Measurements from ENCODE around the gene ACTBL2. TPM values are rescaled to one million over a fixed set of nuclear protein-coding genes. Genes with fewer than 3 reads are reported as not detected.
"Not testable (repeated sequence)": the region's sequence is repeated elsewhere in the genome, so short reads cannot be mapped to it uniquely, and the experiment has no call there.

ACTBL2 gene
- total RNA-seq (not detected), polyA plus RNA-seq (0.07 TPM)
- long read RNA-seq, donor 1: 0 reads
- long read RNA-seq, donor 2: 0 reads
- long read RNA-seq, donor 3: 0 reads
- long read RNA-seq, donor 4: 0 reads
- long read RNA-seq, donor 5: 0 reads
- long read RNA-seq, donor 6: 0 reads
- long read RNA-seq, donor 7: 0 reads
- long read RNA-seq, donor 8: 0 reads
- long read RNA-seq, donor 9: 0 reads
- long read RNA-seq, donor 10: 0 reads

DNA sequence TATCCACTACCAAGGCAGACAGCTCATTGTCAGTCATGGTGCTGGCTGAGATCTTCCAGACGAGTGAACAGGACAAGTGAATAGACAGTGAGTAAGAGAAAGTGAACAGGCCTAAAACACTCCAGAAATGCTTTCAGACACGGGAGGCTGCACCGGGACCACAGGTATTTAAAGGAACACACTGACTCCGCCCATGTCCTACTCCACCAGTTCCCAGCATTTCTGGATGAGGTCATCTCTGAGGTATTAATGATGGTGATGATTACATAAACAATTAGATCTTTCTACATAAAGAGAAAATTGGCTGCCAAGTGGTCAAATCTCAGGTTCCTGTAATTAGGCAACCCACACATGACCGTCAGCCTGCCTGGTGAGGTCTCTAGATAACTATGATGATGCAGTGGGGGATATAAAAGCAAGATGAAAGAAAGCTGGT lies at the start of gene ACTBL2:
ACTBL2 (minus strand) TSS at position 141 of the 436 bp plus-strand sequence; CDS start at position 37, 104 bp downstream.
- H3K4me1 ChIP-seq (ENCODE audit: control insufficient read depth in 2 of 2, insufficient read depth in 2 of 2, low read length in 2 of 2): no peaks in the 10 kb centered on the region
- 98% methylated on average over 5 of the region's 5 CpGs for WGBS
- no peaks in the 10 kb centered on the region for H3K27me3 ChIP-seq (ENCODE audit: control insufficient read depth in 2 of 2, insufficient read depth in 1 of 2, low read length in 1 of 2)
- no peak within 1 kb of the TSS for H3K27ac ChIP-seq (ENCODE audit: low read depth in 1 of 2, low read length in 1 of 2)
- H3K4me3 ChIP-seq (ENCODE audit: low read length in 2 of 2): no peak within 1 kb of the TSS
- no peaks in the 10 kb centered on the region for H3K9me3 ChIP-seq (ENCODE audit: control insufficient read depth in 2 of 2, insufficient read depth in 1 of 2, low read length in 1 of 2)
- H3K36me3 ChIP-seq (ENCODE audit: control insufficient read depth in 2 of 2, insufficient read depth in 2 of 2, low read length in 1 of 2): no peaks in the 10 kb centered on the region
- no peak for DNase-seq (ENCODE audit: low read depth in 6 of 9, low spot score in 9 of 9)

DNA sequence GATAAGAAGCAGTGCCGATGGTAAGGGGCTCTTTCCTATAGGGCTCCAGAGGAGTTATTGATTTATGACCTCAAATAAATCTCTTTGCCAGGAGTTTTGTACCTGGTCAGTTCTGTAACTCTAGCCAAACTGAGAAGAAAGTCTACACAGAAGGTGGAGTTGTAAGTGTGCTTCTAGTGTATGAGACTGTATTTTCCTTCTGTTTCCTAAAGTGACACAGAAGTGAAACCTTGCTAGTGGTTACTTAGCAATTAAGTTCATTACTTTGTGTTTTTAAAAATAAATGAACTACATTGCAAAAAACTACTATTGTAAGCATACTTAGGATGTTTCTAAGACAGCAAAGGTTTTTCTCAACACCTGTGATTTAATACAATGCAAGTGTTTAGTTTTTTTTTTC lies 48.7 kb upstream of the ACTBL2 start:
- no peaks in the 10 kb centered on the region for H3K27me3 ChIP-seq (ENCODE audit: control insufficient read depth in 2 of 2, insufficient read depth in 1 of 2, low read length in 1 of 2)
- H3K4me1 ChIP-seq (ENCODE audit: control insufficient read depth in 2 of 2, insufficient read depth in 2 of 2, low read length in 2 of 2): no peaks in the 10 kb centered on the region
- no peak for DNase-seq (ENCODE audit: low read depth in 6 of 9, low spot score in 9 of 9)
- H3K9me3 ChIP-seq (ENCODE audit: control insufficient read depth in 2 of 2, insufficient read depth in 1 of 2, low read length in 1 of 2): no peaks in the 10 kb centered on the region
- no peak overlapping the region for H3K27ac ChIP-seq (ENCODE audit: low read depth in 1 of 2, low read length in 1 of 2)
- H3K4me3 ChIP-seq (ENCODE audit: low read length in 2 of 2): no peak overlapping the region
- WGBS: 47% methylated on average over 1 of the region's 1 CpG
- no peaks in the 10 kb centered on the region for H3K36me3 ChIP-seq (ENCODE audit: control insufficient read depth in 2 of 2, insufficient read depth in 2 of 2, low read length in 1 of 2)

- H3K27ac ChIP-seq (ENCODE audit: low read depth in 1 of 2, low read length in 1 of 2): no peak overlapping the region
- no peak overlapping the region for H3K4me3 ChIP-seq (ENCODE audit: low read length in 2 of 2)
- no peaks in the 10 kb centered on the region for H3K9me3 ChIP-seq (ENCODE audit: control insufficient read depth in 2 of 2, insufficient read depth in 1 of 2, low read length in 1 of 2)
- no peak for DNase-seq (ENCODE audit: low read depth in 6 of 9, low spot score in 9 of 9)
- no peaks in the 10 kb centered on the region for H3K36me3 ChIP-seq (ENCODE audit: control insufficient read depth in 2 of 2, insufficient read depth in 2 of 2, low read length in 1 of 2)
- 85% methylated on average over 4 of the region's 4 CpGs for WGBS
- H3K4me1 ChIP-seq (ENCODE audit: control insufficient read depth in 2 of 2, insufficient read depth in 2 of 2, low read length in 2 of 2): no peaks in the 10 kb centered on the region
- H3K27me3 ChIP-seq (ENCODE audit: control insufficient read depth in 2 of 2, insufficient read depth in 1 of 2, low read length in 1 of 2): no peaks in the 10 kb centered on the region
Measured at GRCh38 chr5:57529864-57530263, 47.3 kb upstream of the ACTBL2 start.

GRCh38 chr5:57527870-57528269 lies 45.3 kb upstream of the ACTBL2 start:
- no peaks in the 10 kb centered on the region for H3K4me1 ChIP-seq (ENCODE audit: control insufficient read depth in 2 of 2, insufficient read depth in 2 of 2, low read length in 2 of 2)
- DNase-seq (ENCODE audit: low read depth in 6 of 9, low spot score in 9 of 9): no peak

DNA sequence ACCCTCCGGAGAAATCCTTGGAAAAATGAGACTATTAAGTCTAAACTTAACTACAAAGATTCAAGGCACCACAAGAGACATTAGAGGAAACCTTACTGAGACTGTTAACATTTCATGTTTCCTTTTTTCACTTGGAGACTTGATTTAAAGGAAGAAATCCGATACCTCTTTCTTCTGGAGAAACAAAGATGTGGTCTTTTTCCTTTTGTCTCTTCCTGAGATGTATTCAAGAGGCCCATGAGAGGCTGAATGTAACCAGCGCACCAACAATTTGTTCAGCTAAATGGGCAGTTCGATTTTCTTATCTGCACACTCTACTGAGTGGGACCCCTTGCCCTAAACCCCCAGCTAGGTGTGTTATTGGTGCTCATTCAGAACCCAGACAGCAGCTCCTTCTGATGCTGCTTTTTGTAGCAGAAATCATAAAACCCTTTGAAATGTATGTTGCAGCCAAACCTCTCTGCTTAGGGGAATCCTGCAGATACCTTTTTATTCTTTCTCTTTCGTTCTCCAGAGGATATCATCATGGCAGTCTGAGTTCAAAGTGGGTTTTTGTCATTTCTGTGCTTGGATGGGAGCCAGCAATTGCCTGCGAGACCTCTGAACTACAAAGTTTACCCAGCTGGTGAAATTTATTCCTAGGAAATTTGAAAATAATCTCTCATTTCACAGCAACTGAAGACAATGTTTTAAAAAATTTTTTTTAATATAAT lies 41.9 kb upstream of the ACTBL2 start:
- H3K36me3 ChIP-seq (ENCODE audit: control insufficient read depth in 2 of 2, insufficient read depth in 2 of 2, low read length in 1 of 2): no peaks in the 10 kb centered on the region
- no peaks in the 10 kb centered on the region for H3K4me1 ChIP-seq (ENCODE audit: control insufficient read depth in 2 of 2, insufficient read depth in 2 of 2, low read length in 2 of 2)
- DNase-seq (ENCODE audit: low read depth in 6 of 9, low spot score in 9 of 9): no peak
- H3K27me3 ChIP-seq (ENCODE audit: control insufficient read depth in 2 of 2, insufficient read depth in 1 of 2, low read length in 1 of 2): no peaks in the 10 kb centered on the region
- peak overlapping the region in 1 of 2 donors; percentile 8 for H3K27ac ChIP-seq (ENCODE audit: low read depth in 1 of 2, low read length in 1 of 2)
- WGBS: 78% methylated on average over 6 of the region's 6 CpGs
- no peak overlapping the region for H3K4me3 ChIP-seq (ENCODE audit: low read length in 2 of 2)
- H3K9me3 ChIP-seq (ENCODE audit: control insufficient read depth in 2 of 2, insufficient read depth in 1 of 2, low read length in 1 of 2): no peaks in the 10 kb centered on the region

More at GRCh38 chr5:57527870-57528269, 45.3 kb upstream of the ACTBL2 start:
- H3K9me3 ChIP-seq (ENCODE audit: control insufficient read depth in 2 of 2, insufficient read depth in 1 of 2, low read length in 1 of 2): no peaks in the 10 kb centered on the region
- H3K27me3 ChIP-seq (ENCODE audit: control insufficient read depth in 2 of 2, insufficient read depth in 1 of 2, low read length in 1 of 2): no peaks in the 10 kb centered on the region
- H3K27ac ChIP-seq (ENCODE audit: low read depth in 1 of 2, low read length in 1 of 2): no peak overlapping the region
- WGBS: 96% methylated on average over 4 of the region's 4 CpGs
- no peaks in the 10 kb centered on the region for H3K36me3 ChIP-seq (ENCODE audit: control insufficient read depth in 2 of 2, insufficient read depth in 2 of 2, low read length in 1 of 2)
- no peak overlapping the region for H3K4me3 ChIP-seq (ENCODE audit: low read length in 2 of 2)

DNA sequence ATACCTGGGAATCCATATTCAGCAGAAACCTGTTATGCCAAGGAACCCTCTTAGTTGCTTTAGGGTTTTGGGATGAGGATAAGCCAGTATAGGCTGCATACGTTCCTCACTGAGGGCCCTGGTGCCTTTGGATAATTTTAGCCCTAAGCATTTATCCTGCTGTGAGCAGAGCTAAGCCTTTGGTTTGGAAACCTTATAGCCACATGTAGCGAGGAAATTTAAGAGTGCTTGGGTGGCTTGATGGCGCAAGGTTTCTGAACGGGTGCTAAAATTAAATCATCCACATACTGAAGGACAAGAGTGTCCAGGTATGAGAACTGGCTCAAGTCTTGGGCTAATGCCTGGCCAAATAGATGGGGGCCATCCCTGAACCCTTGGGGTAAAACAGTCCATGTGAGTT lies 39.9 kb upstream of the ACTBL2 start:
- H3K4me1 ChIP-seq (ENCODE audit: control insufficient read depth in 2 of 2, insufficient read depth in 2 of 2, low read length in 2 of 2); H3K27ac ChIP-seq (ENCODE audit: low read depth in 1 of 2, low read length in 1 of 2); H3K27me3 ChIP-seq (ENCODE audit: control insufficient read depth in 2 of 2, insufficient read depth in 1 of 2, low read length in 1 of 2); H3K9me3 ChIP-seq (ENCODE audit: control insufficient read depth in 2 of 2, insufficient read depth in 1 of 2, low read length in 1 of 2); H3K36me3 ChIP-seq (ENCODE audit: control insufficient read depth in 2 of 2, insufficient read depth in 2 of 2, low read length in 1 of 2); H3K4me3 ChIP-seq (ENCODE audit: low read length in 2 of 2); DNase-seq (ENCODE audit: low read depth in 6 of 9, low spot score in 9 of 9): not testable (repeated sequence)
- 95% methylated on average over 4 of the region's 4 CpGs for WGBS

- WGBS: 95% methylated on average over 17 of the region's 17 CpGs
- H3K4me3 ChIP-seq (ENCODE audit: low read length in 2 of 2); H3K9me3 ChIP-seq (ENCODE audit: control insufficient read depth in 2 of 2, insufficient read depth in 1 of 2, low read length in 1 of 2); H3K36me3 ChIP-seq (ENCODE audit: control insufficient read depth in 2 of 2, insufficient read depth in 2 of 2, low read length in 1 of 2); DNase-seq (ENCODE audit: low read depth in 6 of 9, low spot score in 9 of 9); H3K4me1 ChIP-seq (ENCODE audit: control insufficient read depth in 2 of 2, insufficient read depth in 2 of 2, low read length in 2 of 2); H3K27ac ChIP-seq (ENCODE audit: low read depth in 1 of 2, low read length in 1 of 2); H3K27me3 ChIP-seq (ENCODE audit: control insufficient read depth in 2 of 2, insufficient read depth in 1 of 2, low read length in 1 of 2): not testable (repeated sequence)
Measured at GRCh38 chr5:57518415-57518814, 35.8 kb upstream of the ACTBL2 start.

DNA sequence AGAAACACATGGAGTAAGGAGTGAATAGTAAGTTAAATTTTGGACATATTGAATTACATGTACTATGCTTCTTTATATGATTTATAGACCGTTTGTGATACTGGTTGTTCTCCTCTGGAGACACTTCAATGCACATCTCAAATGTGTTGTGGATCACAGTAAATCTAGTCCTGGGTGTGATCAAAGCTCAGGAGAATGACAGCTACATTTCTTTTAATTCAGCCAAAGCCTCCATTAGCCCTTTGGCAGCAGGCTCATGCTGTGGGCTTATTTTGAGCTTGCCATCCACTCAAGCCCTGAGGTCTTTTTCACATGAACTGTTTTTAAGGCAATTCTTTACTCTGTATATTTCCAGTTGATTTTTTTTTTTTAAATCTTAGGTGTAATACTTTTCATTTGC lies 34.6 kb upstream of the ACTBL2 start:
- no peak overlapping the region for H3K27ac ChIP-seq (ENCODE audit: low read depth in 1 of 2, low read length in 1 of 2)
- no peak overlapping the region for H3K4me3 ChIP-seq (ENCODE audit: low read length in 2 of 2)
- WGBS: 89% methylated on average over 1 of the region's 1 CpG
- H3K9me3 ChIP-seq (ENCODE audit: control insufficient read depth in 2 of 2, insufficient read depth in 1 of 2, low read length in 1 of 2): no peaks in the 10 kb centered on the region
- no peaks in the 10 kb centered on the region for H3K4me1 ChIP-seq (ENCODE audit: control insufficient read depth in 2 of 2, insufficient read depth in 2 of 2, low read length in 2 of 2)
- no peak for DNase-seq (ENCODE audit: low read depth in 6 of 9, low spot score in 9 of 9)
- H3K36me3 ChIP-seq (ENCODE audit: control insufficient read depth in 2 of 2, insufficient read depth in 2 of 2, low read length in 1 of 2): no peaks in the 10 kb centered on the region
- H3K27me3 ChIP-seq (ENCODE audit: control insufficient read depth in 2 of 2, insufficient read depth in 1 of 2, low read length in 1 of 2): no peaks in the 10 kb centered on the region

DNA sequence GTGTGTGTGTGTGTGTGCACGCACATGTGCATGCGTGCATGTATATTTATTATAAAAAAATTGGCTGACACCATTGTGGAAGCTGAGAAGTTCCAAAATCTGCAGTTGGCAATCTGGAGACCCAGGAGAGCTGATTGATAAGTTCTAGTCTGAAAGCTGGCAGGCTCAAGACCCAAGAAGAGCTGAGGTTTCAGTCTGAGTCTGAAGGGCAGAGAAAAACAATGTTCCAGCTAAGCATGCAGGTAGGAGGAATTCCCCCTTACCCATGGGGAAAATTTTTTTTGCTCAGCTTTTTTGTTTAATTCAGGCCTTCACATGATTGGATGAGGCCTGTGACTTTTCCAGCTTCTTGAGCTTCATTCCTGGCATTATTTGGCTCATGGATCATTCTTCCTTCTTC lies 31.2 kb upstream of the ACTBL2 start:
- H3K4me1 ChIP-seq (ENCODE audit: control insufficient read depth in 2 of 2, insufficient read depth in 2 of 2, low read length in 2 of 2): no peaks in the 10 kb centered on the region
- no peaks in the 10 kb centered on the region for H3K9me3 ChIP-seq (ENCODE audit: control insufficient read depth in 2 of 2, insufficient read depth in 1 of 2, low read length in 1 of 2)
- no peaks in the 10 kb centered on the region for H3K27me3 ChIP-seq (ENCODE audit: control insufficient read depth in 2 of 2, insufficient read depth in 1 of 2, low read length in 1 of 2)
- DNase-seq (ENCODE audit: low read depth in 6 of 9, low spot score in 9 of 9): no peak
- H3K4me3 ChIP-seq (ENCODE audit: low read length in 2 of 2): no peak overlapping the region
- WGBS: 96% methylated on average over 2 of the region's 2 CpGs
- no peak overlapping the region for H3K27ac ChIP-seq (ENCODE audit: low read depth in 1 of 2, low read length in 1 of 2)
- no peaks in the 10 kb centered on the region for H3K36me3 ChIP-seq (ENCODE audit: control insufficient read depth in 2 of 2, insufficient read depth in 2 of 2, low read length in 1 of 2)

All from thymus (tissue), 14 donors.